Activated gamma-delta T cell (primary cell): ENCODE results near the gene PKIB.
"Not testable (repeated sequence)": the region's sequence is repeated elsewhere in the genome, so short reads cannot be mapped to it uniquely, and the experiment has no call there.

Experiments used
- DNase-seq: peaks from one replicate; lab custom pipeline; 2025; lab: John Stamatoyannopoulos, UW

The PKIB gene

DNA sequence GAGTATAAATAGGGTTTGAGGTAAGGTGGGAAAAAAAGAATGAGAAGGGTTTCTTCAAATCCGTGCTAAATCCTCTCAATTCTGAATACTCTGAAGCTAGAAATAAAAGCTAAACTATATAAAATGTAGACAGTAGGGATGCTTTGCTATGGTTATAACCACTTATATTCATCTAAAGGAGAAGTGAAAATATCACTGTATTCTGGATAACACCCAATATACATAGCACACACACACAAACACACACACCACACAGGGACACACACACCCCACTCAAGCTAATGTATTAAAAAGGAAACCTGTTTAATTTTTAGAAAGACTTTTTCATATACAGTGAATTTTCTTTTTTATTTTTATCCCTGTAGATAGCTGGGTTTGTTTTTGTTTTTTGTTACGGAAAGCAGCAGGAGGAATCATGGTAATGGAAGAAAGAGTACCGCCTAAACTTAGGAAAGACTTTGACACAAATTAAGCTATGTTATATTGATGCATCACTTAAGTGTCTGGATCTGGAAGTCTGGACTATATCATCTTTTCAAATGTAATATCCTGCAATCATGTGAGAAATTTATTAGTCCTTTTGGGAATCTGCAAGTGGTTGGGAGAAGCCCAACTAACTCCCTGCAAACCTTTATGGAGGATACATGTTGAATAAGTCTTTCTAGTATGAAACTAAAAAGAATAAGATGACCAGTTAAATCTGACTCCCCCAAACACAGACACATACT is 100.9 kb downstream of the PKIB start:
- no peak for DNase-seq

DNA sequence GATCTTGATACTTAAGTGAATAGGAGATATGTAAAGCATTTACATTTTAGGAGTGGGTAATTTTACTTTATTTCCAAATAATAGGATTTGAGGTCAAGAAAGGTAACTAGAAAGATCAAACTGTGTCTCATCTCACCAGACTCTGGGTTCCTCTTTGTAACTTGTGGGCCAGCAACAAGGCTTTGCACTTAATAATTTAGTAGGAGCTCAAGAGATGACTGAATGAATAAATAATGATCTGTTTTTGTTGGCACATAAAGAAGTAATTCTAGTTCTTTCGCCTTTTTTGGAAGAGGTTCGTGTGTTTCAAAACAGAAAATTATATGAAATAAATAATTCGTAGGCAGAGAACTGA is 101.9 kb downstream of the PKIB start:
- DNase-seq: no peak

DNA sequence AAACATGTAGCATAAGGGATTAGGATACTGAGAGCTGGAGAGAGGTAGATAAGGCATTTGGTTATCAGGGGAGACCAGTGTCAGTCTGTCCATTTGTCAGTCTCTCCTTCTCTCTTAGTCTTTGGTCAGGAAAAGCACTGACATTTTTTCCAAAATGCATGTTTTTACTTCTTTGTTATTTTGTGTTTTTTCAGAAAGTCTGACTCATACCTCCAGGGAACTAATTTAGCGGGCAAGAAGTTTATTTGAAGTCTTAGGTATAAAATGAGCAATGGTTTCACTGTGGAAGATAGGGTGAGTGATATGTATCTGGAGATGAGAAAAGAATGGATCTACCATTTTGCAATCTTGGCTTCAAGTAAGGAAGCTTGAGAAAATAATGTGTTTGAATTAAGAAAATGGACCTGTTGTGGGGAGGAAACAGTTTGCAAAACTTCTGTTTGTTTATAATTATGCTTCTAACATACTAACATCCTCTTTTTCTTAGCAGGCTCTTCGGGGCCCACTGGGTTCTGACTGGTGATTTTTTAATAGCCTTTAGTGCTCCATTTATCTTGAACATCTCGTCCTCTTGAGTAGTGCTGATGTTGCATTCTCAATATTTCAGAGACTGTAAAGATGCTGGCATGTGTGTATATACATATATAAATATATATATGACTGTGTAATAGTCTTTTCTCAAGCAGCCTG is 102.4 kb downstream of the PKIB start:
- DNase-seq: no peak

DNA sequence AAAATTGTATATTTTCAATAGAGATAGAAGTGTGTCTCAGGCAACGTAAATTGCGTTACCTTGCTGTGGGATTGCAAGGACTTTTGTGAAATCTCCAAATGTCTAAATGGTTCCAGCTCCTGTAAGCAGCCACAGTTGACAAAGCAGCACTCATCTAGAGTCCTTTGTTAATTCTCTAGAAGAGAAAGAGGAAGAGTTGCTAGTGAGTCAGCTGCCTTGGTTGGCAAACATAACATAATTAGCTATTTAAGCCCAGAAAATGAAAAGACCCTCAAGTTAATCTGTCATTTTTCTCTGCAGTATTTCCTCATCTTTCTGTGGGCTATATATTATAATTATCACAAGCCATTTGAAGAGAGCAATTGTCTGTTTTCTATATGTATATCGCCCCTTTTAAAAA is 102.9 kb downstream of the PKIB start:
- DNase-seq: no peak

DNA sequence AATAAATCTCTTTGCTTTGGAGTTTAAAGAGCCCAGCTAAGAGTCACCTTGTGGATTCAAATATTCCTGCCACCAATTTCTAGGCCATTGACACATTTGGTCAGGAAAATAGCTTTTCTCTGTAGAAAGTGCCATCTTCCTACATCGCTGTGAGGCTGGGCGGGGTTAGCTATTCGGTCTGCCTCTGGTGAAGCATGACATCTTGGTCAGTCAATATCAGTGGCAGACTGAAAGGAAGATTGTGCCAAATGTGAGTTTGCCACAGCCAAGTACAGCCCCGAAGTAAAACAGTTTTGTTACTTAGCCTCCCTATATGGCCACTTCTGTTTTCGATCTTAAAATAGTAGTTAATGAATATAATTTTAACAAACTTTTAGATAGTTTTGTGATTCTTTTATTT is 103.9 kb downstream of the PKIB start:
- no peak for DNase-seq

DNA sequence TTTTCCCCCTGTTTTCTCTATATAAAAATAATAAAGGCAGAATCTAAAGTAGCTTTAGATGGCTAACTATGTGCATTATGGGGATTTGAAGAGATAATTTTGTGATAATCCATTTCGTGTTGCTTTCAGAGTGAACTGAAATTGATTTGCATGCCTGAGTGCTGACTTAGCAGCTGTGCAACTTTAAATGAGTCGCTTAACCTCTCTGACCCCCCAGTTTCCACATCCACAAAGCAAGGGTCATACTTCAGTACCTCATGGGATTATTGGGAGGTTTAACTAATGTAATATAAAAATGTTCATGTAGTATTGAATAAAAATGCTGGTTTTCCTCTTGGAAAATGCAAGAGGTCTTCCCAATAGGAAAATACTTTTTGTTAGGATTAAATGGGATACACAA is 105.5 kb downstream of the PKIB start:
- no peak for DNase-seq

DNA sequence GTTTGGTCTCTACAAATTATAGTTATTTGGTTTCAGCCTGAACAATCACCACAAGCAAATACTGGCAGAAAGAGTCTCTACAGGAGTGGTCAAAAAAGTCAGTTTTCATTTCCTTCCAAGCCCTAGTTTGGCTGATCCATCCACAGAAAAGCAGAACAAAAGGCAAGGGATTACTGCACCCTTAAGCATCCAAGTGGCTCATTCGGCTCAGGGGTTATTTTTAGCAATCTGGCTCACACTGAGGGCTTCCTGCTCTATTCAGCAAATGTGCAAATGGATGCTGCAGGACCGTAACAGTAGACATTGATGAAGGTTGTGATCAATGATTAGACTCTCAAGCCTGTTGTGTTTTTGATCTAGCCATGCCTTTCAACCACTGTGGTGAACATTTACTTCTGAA is 107.1 kb downstream of the PKIB start:
- DNase-seq: no peak

DNA sequence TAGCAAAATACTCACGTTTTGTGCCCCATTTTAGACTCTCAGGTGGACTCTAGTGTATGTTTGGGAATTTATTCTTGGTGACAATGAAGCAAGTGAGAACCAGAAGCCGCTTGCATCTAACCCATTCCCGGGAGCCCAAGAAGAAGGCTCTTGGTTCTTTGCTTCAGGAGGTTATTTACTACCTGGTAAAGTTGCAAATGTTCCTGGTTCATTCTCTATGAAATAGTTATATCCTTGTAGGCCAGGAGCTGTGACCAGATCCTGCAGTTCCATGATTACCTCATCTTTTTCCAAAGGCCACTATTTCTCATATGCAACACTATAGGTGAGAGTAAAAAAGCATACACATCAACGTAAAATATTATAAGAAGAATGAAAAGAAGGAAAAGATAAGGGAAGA is 108.4 kb downstream of the PKIB start:
- no peak for DNase-seq

DNA sequence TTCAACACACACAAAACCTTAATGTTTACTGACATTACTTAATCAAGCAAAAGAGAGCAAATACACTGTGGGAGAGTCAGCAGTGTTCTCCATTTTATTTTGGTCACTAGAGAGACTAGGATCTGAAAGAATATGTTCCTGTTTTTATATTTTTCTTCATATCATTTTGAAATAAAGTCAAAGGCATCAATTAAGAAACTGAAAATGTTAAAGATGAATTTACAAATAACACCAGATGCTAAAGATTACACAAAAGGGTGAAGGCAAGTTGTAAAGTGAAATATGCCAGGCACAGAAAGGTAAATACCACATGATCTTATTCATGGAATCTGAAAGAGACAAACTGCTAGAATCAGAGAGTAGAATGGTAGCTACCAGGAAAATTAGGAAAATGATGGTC is 109.0 kb downstream of the PKIB start:
- no peak for DNase-seq

DNA sequence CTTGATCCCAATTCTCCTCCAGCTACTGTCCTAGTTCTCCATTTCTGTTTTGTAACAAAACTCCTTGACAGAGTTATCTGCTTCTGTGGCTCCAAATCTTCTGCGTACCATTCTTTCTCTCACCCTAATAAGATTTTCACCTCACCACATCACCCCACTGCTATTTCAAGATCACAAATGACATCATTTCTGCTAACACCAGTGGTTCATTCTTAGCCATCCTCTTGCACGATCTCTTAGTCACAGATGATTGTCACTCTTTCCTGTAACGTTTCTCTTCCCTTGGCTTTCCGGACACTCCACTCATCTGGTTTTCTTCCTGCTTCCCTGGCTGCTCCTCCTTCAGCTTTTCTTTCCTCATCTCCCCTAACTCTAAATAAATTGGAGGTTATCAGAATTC is 112.5 kb downstream of the PKIB start:
- no peak for DNase-seq

DNA sequence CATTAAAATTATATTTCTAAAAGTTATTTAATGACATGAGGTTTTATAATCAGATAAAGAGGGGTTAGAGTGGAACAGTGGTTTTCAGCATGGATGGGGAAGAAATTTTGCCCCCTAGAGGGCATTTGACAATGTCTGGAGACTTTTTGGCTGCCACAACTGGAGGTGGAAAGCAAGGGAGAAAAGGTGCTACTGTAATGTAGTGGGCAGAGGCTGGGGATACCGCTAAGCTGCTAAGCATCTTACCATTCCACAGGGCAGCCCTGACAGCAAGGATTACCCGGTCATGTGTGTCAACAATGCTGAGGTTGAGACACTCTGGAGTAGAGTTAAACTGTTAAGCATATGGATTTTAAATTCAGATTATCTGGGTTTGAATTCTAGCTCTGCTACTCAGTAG is 116.4 kb downstream of the PKIB start:
- no peak for DNase-seq

DNA sequence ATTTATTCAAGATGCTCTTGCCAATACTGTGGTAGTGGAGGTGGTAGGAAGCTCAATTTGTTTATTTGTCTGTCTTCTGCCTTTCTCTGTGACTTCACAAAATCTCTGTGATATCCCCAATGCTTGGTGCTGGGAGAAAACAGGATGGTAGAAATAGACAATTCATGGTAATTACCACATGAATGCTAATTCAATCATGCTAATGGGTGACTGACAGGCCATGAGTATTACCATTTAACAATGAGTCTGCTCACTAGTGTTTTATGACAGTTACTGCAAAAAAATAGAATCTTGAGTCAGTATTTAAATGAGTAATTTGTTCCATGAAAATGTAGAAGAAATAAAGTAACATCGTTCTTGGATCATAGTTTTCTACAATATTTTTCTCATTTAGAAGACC is 117.0 kb downstream of the PKIB start:
- no peak for DNase-seq

DNA sequence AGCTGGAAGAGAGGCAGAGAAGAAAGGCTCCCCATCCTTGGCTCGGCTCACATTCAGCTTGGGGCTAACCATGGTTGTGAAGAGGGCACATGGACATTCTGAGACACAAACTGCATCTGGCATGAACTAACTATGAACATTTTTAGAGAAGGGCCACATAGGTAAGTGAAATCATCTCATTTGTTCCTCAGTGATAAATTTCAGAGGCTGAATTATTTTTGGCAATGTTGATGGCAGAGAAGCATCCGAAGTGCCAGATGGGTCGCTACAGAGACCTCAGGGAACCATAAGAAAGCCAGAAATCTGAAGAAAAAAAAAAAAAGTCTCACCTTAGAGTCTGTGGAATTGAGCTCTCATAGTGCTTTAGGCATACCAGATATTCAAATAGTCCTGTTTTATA is 120.1 kb downstream of the PKIB start:
- no peak for DNase-seq

DNA sequence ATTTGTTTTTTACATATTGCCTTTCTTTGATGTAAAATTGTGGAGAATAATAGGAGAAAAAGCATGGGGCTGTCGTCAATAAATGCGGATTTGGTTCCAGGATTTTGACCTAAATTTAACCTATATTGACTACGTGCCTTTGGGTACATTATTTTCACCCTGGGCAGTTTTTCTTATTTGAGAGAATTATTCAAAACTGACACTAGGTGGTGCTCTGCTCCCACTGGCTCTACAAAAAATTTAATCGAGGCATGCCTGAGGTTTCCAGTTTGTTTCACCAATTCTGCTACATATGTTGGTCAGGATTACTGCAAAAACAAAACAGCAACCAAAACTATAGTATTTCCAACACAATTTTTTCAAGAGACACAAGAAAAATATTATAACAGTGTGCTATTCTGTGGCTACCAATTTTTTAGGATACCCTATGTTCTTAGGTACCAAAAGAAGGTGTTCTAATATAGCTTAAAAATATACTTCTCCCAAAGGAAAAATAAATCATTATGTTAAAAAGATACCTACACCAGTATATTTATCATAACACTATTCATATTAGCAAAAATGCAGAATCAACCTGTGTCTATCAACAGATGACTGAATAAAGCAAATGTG is 120.7 kb downstream of the PKIB start:
- DNase-seq: no peak

DNA sequence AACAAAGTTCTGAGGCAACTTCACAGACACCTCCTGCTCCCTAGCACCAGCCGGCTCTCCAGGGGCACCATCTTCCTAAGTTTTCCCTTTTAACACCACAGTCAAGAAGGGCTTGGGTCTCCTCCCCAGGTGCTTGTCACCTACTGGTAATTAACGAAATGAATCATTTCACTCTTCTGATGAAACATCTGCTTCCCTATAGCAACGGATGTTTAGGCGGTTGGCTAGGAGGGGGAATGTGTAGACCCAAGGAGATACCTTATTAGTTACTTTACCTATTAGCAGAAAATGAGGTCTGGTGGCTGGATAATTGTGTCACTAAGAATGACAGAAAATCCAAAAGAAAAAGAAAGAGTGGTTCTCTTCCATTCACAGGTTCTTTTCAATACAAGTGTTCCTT is 123.1 kb downstream of the PKIB start:
- DNase-seq: no peak

DNA sequence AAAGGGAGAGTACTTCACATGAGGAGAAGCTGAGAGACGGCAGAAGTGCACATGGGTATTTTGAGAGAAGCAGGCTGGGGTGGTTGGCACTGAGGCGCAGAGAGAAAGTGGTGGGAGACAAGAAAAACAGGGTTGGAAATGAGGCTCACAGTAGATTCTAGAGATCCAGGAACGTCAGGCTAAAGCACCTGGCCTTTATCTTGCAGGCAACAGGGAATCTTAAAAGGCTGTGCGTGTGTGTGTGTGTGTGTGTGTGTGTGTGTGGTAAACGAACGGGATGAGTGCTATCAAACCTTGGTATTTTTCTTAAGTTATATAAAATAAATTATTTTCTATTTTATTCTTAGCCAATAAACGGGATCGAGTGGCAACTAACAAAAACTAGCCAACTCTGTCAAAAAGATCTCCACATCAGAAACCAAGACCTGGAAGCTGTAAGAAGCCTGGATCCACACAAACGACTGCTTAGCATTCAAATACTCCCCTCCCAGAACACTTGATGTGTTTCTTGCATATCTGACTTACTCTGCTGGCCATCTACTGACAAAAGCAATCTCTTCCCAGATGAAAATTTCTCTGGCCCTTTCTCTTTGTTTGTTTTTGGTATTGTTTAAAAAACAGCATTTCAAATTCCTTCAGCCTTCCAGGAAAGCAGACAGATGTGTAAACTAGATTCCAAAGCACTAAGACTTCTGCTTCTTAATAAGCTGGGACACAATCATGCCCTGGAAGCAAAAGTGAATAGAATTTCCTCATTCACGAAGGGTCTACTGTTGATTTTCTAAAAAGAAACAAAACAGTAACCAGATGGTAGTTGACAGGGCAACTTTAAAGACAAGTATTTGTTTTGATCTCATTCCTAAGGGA is 124.6 kb downstream of the PKIB start:
- DNase-seq: no peak

DNA sequence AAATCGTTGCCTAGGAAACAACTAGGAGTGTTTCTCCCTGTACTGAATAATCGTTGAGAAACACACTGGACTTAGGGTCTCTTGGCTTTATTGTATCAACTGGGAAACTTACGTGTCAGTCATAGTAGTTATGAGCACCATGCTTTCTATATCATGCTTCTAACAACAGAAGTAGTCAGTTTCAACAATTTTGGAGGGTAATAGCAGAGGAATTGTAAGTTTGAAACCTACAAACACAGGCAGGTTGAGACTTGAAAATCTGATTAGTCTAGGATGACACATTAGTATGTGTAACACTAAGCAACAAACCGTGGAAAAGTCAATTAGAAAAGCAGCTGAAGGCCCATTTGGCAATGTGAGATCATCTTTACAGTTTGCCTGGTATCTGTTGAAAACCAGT is 125.4 kb downstream of the PKIB start:
- no peak for DNase-seq

DNA sequence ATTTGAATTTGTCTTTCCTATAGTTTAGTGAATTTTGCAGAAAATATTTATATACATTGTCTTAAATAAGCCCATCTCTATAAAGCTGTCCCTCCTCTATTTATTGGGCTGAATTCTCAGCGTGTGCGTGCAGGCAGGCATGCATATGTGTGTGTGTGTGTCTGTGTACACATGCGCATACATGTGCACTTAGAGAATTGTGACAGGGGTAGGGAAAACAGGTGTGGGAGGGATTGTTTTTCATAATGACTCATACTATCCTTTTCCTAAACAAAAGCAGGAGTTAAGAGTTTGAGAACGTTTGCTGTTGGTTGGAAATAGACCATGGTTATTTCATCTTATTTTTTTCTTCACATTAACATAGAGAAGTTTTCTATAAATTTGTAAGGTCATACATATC is 126.0 kb downstream of the PKIB start:
- DNase-seq: no peak

DNA sequence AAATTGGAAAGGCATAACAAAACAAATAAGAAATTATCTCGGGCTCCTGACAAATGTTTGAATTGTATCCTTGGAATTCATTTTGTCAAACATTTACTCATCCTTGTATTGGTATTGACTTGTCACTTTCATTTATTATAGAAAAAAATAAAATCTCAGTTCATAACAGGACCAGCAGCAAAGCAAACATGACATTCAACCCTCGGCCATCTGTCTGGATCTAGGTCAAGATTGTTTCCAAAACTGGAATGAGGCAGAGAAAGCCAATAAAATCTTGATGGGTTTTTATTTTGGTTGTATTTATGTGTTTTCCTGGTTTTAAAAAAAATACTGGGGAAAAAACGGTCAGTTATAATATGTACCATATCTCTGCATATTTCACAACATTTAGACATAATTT is 126.4 kb downstream of the PKIB start:
- no peak for DNase-seq

DNA sequence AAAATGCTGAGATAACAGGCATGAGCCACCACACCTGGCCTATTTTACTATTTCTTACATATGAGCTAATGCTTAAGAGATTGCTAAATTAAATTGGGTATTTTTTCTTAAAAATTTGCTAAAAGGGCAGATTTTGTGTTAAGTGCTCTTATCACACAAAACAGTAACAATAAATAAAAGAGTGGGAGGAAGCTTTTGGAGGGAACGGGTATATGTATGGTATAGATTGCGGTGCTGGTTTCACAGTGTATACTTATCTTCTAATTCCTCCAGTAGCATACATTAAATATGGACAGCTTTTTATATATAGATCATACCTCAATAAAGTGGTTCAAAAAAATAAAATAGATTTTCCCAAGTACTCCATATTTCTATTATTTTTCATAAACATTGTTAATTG is 129.9 kb downstream of the PKIB start:
- DNase-seq: no peak

DNA sequence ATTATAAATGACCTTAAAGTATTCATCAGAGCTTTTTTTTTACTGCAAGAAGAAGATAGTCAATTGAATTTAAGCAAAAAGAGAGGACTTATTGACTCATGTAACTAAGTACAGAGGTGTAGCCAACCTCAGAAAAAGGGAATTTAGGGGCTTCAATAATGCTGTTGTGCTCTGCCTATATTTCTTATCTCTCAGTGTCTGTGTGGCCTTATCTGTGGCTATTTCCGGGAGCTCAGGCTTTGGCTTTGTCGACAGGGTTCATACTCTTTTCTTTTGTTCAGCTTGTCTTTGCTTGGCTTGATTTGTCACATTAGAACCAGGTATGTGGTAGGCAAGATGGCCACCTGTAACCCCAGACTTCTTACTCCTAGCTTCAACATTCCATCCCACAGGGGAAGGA is 130.7 kb downstream of the PKIB start:
- DNase-seq: no peak

DNA sequence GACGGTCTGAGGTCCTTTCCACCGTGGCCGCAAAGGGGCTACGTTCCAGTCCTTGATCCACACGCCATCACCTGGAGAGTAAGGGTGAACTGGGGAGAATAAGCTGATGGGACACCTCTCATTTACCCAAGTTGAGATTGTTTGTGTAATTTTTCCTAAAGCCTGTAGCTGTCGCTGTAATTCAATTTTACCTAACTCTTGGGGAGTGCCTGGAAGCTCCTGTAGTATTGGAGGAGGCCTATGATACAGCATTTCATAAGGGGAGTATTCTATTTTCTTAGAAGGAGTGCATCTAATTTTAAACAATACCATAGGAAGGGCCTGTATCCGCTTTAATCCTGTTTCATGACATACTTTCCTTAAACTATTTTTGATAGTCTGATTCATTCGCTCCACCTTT is 134.0 kb downstream of the PKIB start:
- not testable (repeated sequence) for DNase-seq

DNA sequence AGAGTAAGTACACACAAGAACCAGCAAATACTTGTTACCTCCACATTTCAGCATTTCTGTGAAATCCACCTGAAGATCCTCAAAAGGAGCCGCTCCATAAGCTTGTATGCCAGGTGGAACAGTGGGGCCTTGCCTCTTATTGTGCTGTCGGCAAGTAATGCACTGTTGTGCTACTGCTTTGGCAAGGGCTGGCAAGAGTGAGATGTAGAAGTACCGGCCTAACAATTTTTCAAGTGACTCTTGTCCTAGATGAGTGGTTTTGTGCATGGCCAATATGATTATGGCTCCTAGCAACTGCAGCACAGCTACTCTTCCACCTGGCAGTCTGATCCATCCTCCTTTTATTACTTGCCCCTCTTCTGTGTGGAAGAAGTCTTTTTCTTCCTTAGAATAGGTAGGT is 134.7 kb downstream of the PKIB start:
- not testable (repeated sequence) for DNase-seq
